WTC11 (cell line): ENCODE data around the gene LRRC8D. TPM values are rescaled to one million over a fixed set of nuclear protein-coding genes. Genes with fewer than 3 reads are reported as not detected.

ENCODE experiments used
- ATAC-seq: fragments of 200-7000 bp; cut with Tn5 transposase; 2 replicates; pipeline ENCODE4 v1.10.0; 2021; ENCODE audit warnings: mild to moderate bottlenecking, moderate library complexity
- CTCF ChIA-PET: fragments of 300-600 bp; sonication (Branson Sonifier 250); formaldehyde crosslinking; loops from one replicate; lab custom pipeline; 2021; ENCODE audit warnings: antibody characterized with exemption; lab: Charles Lee
- POLR2A ChIA-PET: fragments of 350-600 bp; sonication (Branson Sonifier 250); formaldehyde crosslinking; loops from one replicate; lab custom pipeline; 2021; ENCODE audit warnings: antibody characterized with exemption; lab: Charles Lee
- DNase-seq: peaks from one replicate; pipeline ENCODE4 v3.0.0; 2021; ENCODE audit warnings: low spot score
- H3K27ac Mint-ChIP-seq: 2 replicates; pipeline ENCODE4 v1.8.0; 2021; ENCODE audit warnings: mixed read lengths
- H3K27me3 Mint-ChIP-seq: 2 replicates; pipeline ENCODE4 v1.8.0; 2021; ENCODE audit warnings: low read depth, mild to moderate bottlenecking, moderate library complexity, mixed read lengths
- H3K36me3 Mint-ChIP-seq: 2 replicates; pipeline ENCODE4 v1.8.0; 2021; ENCODE audit warnings: mixed read lengths
- H3K4me1 Mint-ChIP-seq: 2 replicates; pipeline ENCODE4 v1.8.0; 2022; ENCODE audit warnings: mixed read lengths
- H3K4me3 Mint-ChIP-seq: 2 replicates; pipeline ENCODE4 v1.8.0; 2021; ENCODE audit warnings: mild to moderate bottlenecking, moderate library complexity, mixed read lengths
- H3K9me3 Mint-ChIP-seq: 2 replicates; pipeline ENCODE4 v1.8.0; 2021; ENCODE audit warnings: mixed read lengths
- AFF4 ChIP-seq: sonication (generic); formaldehyde crosslinking; IDR thresholded peaks from 2 replicates; pipeline ENCODE4 v1.8.1; 2023; ENCODE audit warnings: mild to moderate bottlenecking, missing genetic modification reagents, borderline replicate concordance
- CBFB ChIP-seq: sonication (generic); formaldehyde crosslinking; IDR thresholded peaks from 2 replicates; pipeline ENCODE4 v1.8.1; 2022; ENCODE audit warnings: mild to moderate bottlenecking, low read depth, missing genetic modification reagents
- EMX1 ChIP-seq: fragments of 250-450 bp; sonication (Bioruptor Pico); IDR thresholded peaks from 2 replicates; pipeline ENCODE4 v1.8.0; 2021; ENCODE audit warnings: mild to moderate bottlenecking
- ESRRA ChIP-seq: sonication (generic); formaldehyde crosslinking; IDR thresholded peaks from 2 replicates; pipeline ENCODE4 v1.8.1; 2022; ENCODE audit warnings: mild to moderate bottlenecking, missing genetic modification reagents, borderline replicate concordance
- ETV6 ChIP-seq: sonication (generic); formaldehyde crosslinking; IDR thresholded peaks from 2 replicates; pipeline ENCODE4 v1.8.1; 2022; ENCODE audit warnings: mild to moderate bottlenecking, missing genetic modification reagents
- GTF2I ChIP-seq: fragments of 250-450 bp; sonication (Bioruptor Pico); conservative IDR thresholded peaks from 2 replicates; pipeline ENCODE4 v1.4.0; 2021; ENCODE audit warnings: mild to moderate bottlenecking
- JUN ChIP-seq: sonication (generic); formaldehyde crosslinking; IDR thresholded peaks from 2 replicates; pipeline ENCODE4 v1.8.0; 2023; ENCODE audit warnings: mild to moderate bottlenecking, missing genetic modification reagents
- NFATC4 ChIP-seq: fragments of 250-450 bp; sonication (Bioruptor Pico); IDR thresholded peaks from 2 replicates; pipeline ENCODE4 v1.9.0; 2021; ENCODE audit warnings: mild to moderate bottlenecking
- NFYB ChIP-seq: sonication (generic); formaldehyde crosslinking; conservative IDR thresholded peaks from 2 replicates; pipeline ENCODE4 v1.8.0; 2022; ENCODE audit warnings: low read depth, missing genetic modification reagents
- NR2C2 ChIP-seq: sonication (generic); formaldehyde crosslinking; IDR thresholded peaks from 2 replicates; pipeline ENCODE4 v1.8.0; 2022; ENCODE audit warnings: mild to moderate bottlenecking, missing genetic modification reagents
- NR3C1 ChIP-seq: sonication (generic); formaldehyde crosslinking; conservative IDR thresholded peaks from 2 replicates; pipeline ENCODE4 v1.8.1; 2023; ENCODE audit warnings: low read depth, mild to moderate bottlenecking, missing genetic modification reagents
- SMAD3 ChIP-seq: sonication (generic); formaldehyde crosslinking; IDR thresholded peaks from 2 replicates; pipeline ENCODE4 v1.8.0; 2022; ENCODE audit warnings: missing genetic modification reagents, mild to moderate bottlenecking, borderline replicate concordance
- SOX15 ChIP-seq: fragments of 250-450 bp; sonication (Bioruptor Pico); IDR thresholded peaks from 2 replicates; pipeline ENCODE4 v1.9.0; 2021; ENCODE audit warnings: mild to moderate bottlenecking
- SP1 ChIP-seq: sonication (generic); formaldehyde crosslinking; conservative IDR thresholded peaks from 2 replicates; pipeline ENCODE4 v1.8.1; 2022; ENCODE audit warnings: missing genetic modification reagents
- STAT6 ChIP-seq: sonication (generic); formaldehyde crosslinking; conservative IDR thresholded peaks from 2 replicates; pipeline ENCODE4 v1.8.1; 2023; ENCODE audit warnings: mild to moderate bottlenecking, low read depth, missing genetic modification reagents, moderate library complexity
- TEAD4 ChIP-seq: sonication (generic); formaldehyde crosslinking; IDR thresholded peaks from 2 replicates; pipeline ENCODE4 v1.8.0; 2022; ENCODE audit warnings: mild to moderate bottlenecking, missing genetic modification reagents
- USF2 ChIP-seq: sonication (generic); formaldehyde crosslinking; IDR thresholded peaks from 2 replicates; pipeline ENCODE4 v1.8.1; 2023; ENCODE audit warnings: mild to moderate bottlenecking, missing genetic modification reagents, moderate library complexity
- ZNF121 ChIP-seq: sonication (generic); formaldehyde crosslinking; IDR thresholded peaks from 2 replicates; pipeline ENCODE4 v1.8.0; 2023; ENCODE audit warnings: missing genetic modification reagents
- ZNF281 ChIP-seq: sonication (generic); formaldehyde crosslinking; IDR thresholded peaks from 2 replicates; pipeline ENCODE4 v1.8.0; 2023; ENCODE audit warnings: mild to moderate bottlenecking, missing genetic modification reagents
- ZNF416 ChIP-seq: fragments of 250-450 bp; sonication (Bioruptor Pico); IDR thresholded peaks from 2 replicates; pipeline ENCODE4 v1.9.0; 2021; ENCODE audit warnings: mild to moderate bottlenecking, inconsistent platforms
- ZNF425 ChIP-seq: fragments of 250-450 bp; sonication (Bioruptor Pico); conservative IDR thresholded peaks from 2 replicates; pipeline ENCODE4 v1.9.0; 2021; ENCODE audit warnings: mild to moderate bottlenecking
- ZSCAN18 ChIP-seq: fragments of 250-450 bp; sonication (Bioruptor Pico); IDR thresholded peaks from 2 replicates; pipeline ENCODE4 v2.1.2; 2022; ENCODE audit warnings: mild to moderate bottlenecking, moderate library complexity
- total RNA-seq: library from RNA; stranded (reverse); gene quantifications from 3 replicates; pipeline ENCODE4 v1.2.3, GENCODE V29; 2021

LRRC8D gene
- total RNA-seq, 1 experiment from 2014 or later, result 42.6 TPM

- POLR2A ChIA-PET, result no interaction called here
- DNase-seq (no peak), ATAC-seq (no peak)
- H3K4me3 Mint-ChIP-seq, result no peak overlapping the region
- H3K36me3 Mint-ChIP-seq, result peaks cover 8% of the 10 kb centered on the region
- no peaks in the 10 kb centered on the region; the same call in none of the 2 replicates for H3K27me3 Mint-ChIP-seq
- no peak overlapping the region for H3K27ac Mint-ChIP-seq
- CTCF ChIA-PET, result no interaction called here
- TF ChIP-seq EMX1 (CRISPR knock-in tag) (no peak), ZNF425 (CRISPR knock-in tag) (no peak), NR3C1 (no peak), ESRRA (no peak), ZNF281 (CRISPR knock-in tag) (no peak), NFYB (CRISPR knock-in tag) (no peak), SP1 (CRISPR knock-in tag) (no peak), SMAD3 (CRISPR knock-in tag) (no peak), AFF4 (CRISPR knock-in tag) (no peak), GTF2I (no peak), CBFB (CRISPR knock-in tag) (no peak), ETV6 (CRISPR knock-in tag) (no peak), NFATC4 (CRISPR knock-in tag) (no peak), ZNF416 (CRISPR knock-in tag) (no peak)
- H3K9me3 Mint-ChIP-seq, result peaks cover 17% of the 10 kb centered on the region
- peaks cover 2% of the 10 kb centered on the region; the same call in 1 of the 2 replicates for H3K4me1 Mint-ChIP-seq
These were observed 141.4 kb downstream of the LRRC8D start for GRCh38 chr1:89962024-89962741.

- DNase-seq (no peak), ATAC-seq (no peak)
- CTCF ChIA-PET, result no interaction called here
- Mint-ChIP-seq H3K4me3 (no peak overlapping the region), H3K27me3 (no peaks in the 10 kb centered on the region; the same call in none of the 2 replicates), H3K36me3 (peaks cover 8% of the 10 kb centered on the region), H3K9me3 (peaks cover 17% of the 10 kb centered on the region), H3K4me1 (peaks cover 2% of the 10 kb centered on the region; the same call in 1 of the 2 replicates), H3K27ac (no peak overlapping the region)
- POLR2A ChIA-PET, result no interaction called here
- TF ChIP-seq USF2 (CRISPR knock-in tag) (no peak), ZNF121 (CRISPR knock-in tag) (no peak), STAT6 (CRISPR knock-in tag) (no peak), ZNF416 (CRISPR knock-in tag) (no peak), TEAD4 (CRISPR knock-in tag) (no peak), SOX15 (CRISPR knock-in tag) (no peak), ZSCAN18 (no peak), JUN (CRISPR knock-in tag) (no peak), NR2C2 (no peak)
These were observed 141.9 kb downstream of the LRRC8D start for GRCh38 chr1:89962742-89963075.
